Measurements from ENCODE around the gene PRKG1. TPM values are rescaled to one million over a fixed set of nuclear protein-coding genes. Genes with fewer than 3 reads are reported as not detected.

PRKG1 gene
- total RNA-seq, 1 experiment from 2014 or later = 10.4 TPM

DNA sequence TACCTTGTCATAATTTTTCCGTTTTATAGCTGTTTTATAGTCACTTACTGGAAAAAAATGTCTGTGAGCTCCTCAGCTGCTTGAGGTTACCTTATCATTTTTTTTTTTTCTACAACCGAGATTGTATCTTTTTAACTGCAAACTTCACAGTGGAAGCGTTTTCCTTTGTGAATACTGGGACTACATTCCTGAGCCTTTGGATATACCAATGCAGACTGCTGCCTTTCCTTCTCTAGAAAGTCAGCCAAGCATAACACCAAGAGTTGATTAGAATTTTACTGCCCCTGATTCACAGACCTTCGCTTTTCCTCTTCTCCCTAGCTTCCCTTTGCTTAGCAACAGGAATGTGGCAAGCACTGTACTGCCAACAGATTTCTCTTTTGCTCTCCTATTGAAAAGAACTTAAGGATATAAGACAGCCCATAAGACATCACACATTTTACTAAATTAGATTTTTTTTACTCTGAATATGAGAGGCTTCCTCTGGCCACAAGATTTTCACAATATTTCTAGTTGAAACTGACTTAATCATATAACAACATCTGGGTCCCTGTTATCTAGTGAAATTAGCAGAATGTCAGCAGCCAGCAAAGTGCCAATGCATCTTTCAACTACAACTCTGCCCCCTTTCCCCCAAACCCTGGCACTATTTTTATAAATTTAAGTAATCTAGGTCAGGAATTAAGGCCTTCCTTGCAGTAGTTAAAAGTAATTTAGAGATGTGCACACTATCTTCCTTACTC is 170.6 kb downstream of the PRKG1 start:
- H3K79me1 ChIP-seq (ENCODE audit: insufficient read depth, low read depth, low read length, poor library complexity, severe bottlenecking) = no peaks in the 10 kb centered on the region
- Mint-ChIP-seq H3K9me3 (no peaks in the 10 kb centered on the region), H3K27me3 (ENCODE audit: low read depth) (no peaks in the 10 kb centered on the region), H3K36me3 (ENCODE audit: insufficient read depth in 1 of 3, low read depth in 3 of 3) (no peaks in the 10 kb centered on the region), H3K27ac (peak overlapping the region; percentile 42 to 95 (median 68); a peak in 6 of 7 replicates), H3K4me1 (peaks cover 38 to 41% of the 10 kb centered on the region in 2 experiments), H3K4me3 (no peak overlapping the region)
- no peaks in the 10 kb centered on the region for H4K20me1 ChIP-seq (ENCODE audit: control insufficient read depth, insufficient read depth, insufficient read length)
- no peak overlapping the region for H3K9ac ChIP-seq (ENCODE audit: extremely low read depth, insufficient read length, low read length)
- H2BK5ac ChIP-seq (ENCODE audit: insufficient read length, low read length) = no peak overlapping the region
- no peaks in the 10 kb centered on the region for H3K9me3 ChIP-seq (ENCODE audit: control insufficient read depth, low read depth, low read length)
- no peak overlapping the region for H2BK15ac ChIP-seq (ENCODE audit: low read depth, low read length)
- TF ChIP-seq, protein P1, sequence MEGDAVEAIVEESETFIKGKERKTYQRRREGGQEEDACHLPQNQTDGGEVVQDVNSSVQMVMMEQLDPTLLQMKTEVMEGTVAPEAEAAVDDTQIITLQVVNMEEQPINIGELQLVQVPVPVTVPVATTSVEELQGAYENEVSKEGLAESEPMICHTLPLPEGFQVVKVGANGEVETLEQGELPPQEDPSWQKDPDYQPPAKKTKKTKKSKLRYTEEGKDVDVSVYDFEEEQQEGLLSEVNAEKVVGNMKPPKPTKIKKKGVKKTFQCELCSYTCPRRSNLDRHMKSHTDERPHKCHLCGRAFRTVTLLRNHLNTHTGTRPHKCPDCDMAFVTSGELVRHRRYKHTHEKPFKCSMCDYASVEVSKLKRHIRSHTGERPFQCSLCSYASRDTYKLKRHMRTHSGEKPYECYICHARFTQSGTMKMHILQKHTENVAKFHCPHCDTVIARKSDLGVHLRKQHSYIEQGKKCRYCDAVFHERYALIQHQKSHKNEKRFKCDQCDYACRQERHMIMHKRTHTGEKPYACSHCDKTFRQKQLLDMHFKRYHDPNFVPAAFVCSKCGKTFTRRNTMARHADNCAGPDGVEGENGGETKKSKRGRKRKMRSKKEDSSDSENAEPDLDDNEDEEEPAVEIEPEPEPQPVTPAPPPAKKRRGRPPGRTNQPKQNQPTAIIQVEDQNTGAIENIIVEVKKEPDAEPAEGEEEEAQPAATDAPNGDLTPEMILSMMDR (conservative IDR thresholded peaks at IDR 0.05) = no peak
- H3K4ac ChIP-seq (ENCODE audit: low read depth, low read length) = no peak overlapping the region
- no peak overlapping the region for H2AK5ac ChIP-seq (ENCODE audit: insufficient read length, low read length)
- no CpG with 5 or more reads among the region's 4 CpGs for WGBS (ENCODE audit: extremely low coverage, insufficient read length, low lambda C conversion rate)
- H3K18ac ChIP-seq (ENCODE audit: insufficient read length, low read depth, low read length) = no peak overlapping the region
- no peaks in the 10 kb centered on the region for H3K79me2 ChIP-seq (ENCODE audit: insufficient read depth, low read length)
- H3K27me3 ChIP-seq (ENCODE audit: insufficient read depth, low read length) = no peaks in the 10 kb centered on the region
- no peaks in the 10 kb centered on the region for H3K23me2 ChIP-seq (ENCODE audit: insufficient read length, low read depth, low read length, poor library complexity, severe bottlenecking)
- no peak overlapping the region for H3T11ph ChIP-seq (ENCODE audit: low read length)
- no peak overlapping the region for H3K56ac ChIP-seq (ENCODE audit: insufficient read length, low read depth, low read length)
- H3K14ac ChIP-seq (ENCODE audit: insufficient read depth, low read length) = no peak overlapping the region
- no peak overlapping the region for H2AFZ ChIP-seq (ENCODE audit: low read length)
- 0 out of 2 replicates have a peak, but pooled peaks cover 2% of the 10 kb centered on the region for H3K4me1 ChIP-seq (ENCODE audit: insufficient read depth, low read length)
- H4K8ac ChIP-seq (replicated peaks; ENCODE audit: insufficient read length, low read depth, low read length) = no peak overlapping the region
- no peak overlapping the region for H3K23ac ChIP-seq (ENCODE audit: insufficient read length, low read depth, low read length)
- peak overlapping the region; percentile 80 for H3K27ac ChIP-seq (ENCODE audit: insufficient read length, low read depth, low read length)
- no peak overlapping the region for H2BK12ac ChIP-seq (ENCODE audit: insufficient read length, low read depth, low read length)
- no peak overlapping the region for H2BK120ac ChIP-seq (ENCODE audit: low read depth, low read length, poor library complexity, severe bottlenecking)
- no peak for DNase-seq
- H2BK20ac ChIP-seq (ENCODE audit: low read depth, low read length, poor library complexity, severe bottlenecking) = peak overlapping the region; percentile 12
- no peak overlapping the region for H4K91ac ChIP-seq (ENCODE audit: insufficient read length, low read depth, low read length)
- no peak overlapping the region for H4K5ac ChIP-seq (ENCODE audit: insufficient read length, low read depth, low read length)
- no peak overlapping the region for H3K4me2 ChIP-seq (ENCODE audit: insufficient read depth, insufficient read length, low read length)

All from H9 (cell line).